ENCODE measurements around the gene PIAS4.
A peak's percentile ranks its signal among the peaks of the same experiment; 100 is the strongest.

- TF ChIP-seq CTCF (IDR thresholded peaks at IDR 0.05), result peak in 1 of 7 experiments; percentile 9
- no peak for TF ChIP-seq POLR2A (IDR thresholded peaks at IDR 0.05)
Observed at GRCh38 chr19:3977242-3978143, 30.0 kb upstream of the PIAS4 start.

Data from body of pancreas (tissue), 4 donors.